ENCODE results near the gene CLN6.

- no peak for TF ChIP-seq CTCF (conservative IDR thresholded peaks at IDR 0.05; ENCODE audit: low read length)
- TF ChIP-seq EZH2phosphoT487 (IDR thresholded peaks at IDR 0.05; ENCODE audit: borderline replicate concordance, low read depth, low read length), result no peak
These were observed 27.7 kb downstream of the CLN6 start for GRCh38 chr15:68201879-68202261.
